ENCODE data around the gene PPP1R2. TPM values are rescaled to one million over a fixed set of nuclear protein-coding genes. Genes with fewer than 3 reads are reported as not detected.

Gene PPP1R2
- total and polyA plus RNA-seq, 2 of the 13 experiments (the other 11 are each of a cell fraction or from before 2014, with no cell fraction given) = 36.5 to 86.5 TPM

DNA sequence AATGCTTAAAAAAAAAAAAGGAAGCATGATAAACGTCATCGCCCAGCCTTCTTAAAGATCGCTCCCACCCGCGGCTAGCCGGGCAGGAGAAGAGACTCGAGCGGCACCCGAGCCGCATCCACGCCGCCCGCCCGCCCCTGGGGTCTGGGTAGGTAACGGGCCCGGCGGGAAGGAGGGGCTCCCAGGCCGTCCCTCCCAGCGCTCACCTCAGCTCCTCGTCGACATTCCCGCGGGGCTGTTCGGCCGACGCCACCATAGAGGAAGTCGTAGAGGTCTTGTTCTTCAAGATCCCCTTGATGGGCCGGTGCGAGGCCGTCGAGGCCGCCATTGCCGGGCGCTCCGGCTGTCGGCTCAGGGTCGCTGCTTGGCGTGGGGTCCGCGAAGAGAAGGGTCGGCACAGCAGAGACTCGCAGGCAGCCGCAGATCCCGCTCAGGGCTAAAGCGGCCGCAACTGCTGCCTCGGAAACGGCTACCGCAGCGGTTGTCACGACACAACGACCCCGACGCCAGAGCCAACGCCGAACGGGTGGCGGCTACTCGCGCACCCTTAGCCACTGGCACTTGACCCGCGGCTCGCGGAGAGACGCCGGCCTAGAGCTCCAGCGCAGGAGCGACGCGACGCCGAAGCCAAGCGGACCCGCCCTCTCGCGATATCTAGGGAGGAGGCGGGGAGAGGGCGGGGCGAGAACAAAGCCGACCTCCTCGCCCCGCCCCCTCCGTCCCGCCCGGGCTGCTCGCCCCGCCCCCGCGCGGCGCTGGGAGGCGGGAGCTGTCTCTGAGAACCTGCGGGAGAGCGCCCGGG is at the start of gene PPP1R2 (continued):
- no peak for TF ChIP-seq ZNF281 (CRISPR knock-in tag; IDR thresholded peaks at IDR 0.05; ENCODE audit: borderline replicate concordance)
- peak; percentile 74; the same call in 1 of the 2 replicates for TF ChIP-seq RXRA (CRISPR knock-in tag; IDR thresholded peaks at IDR 0.05)
- no peak for TF ChIP-seq ZNF850 (CRISPR knock-in tag; conservative IDR thresholded peaks at IDR 0.05)
- no peak for TF ChIP-seq ZNF136 (CRISPR knock-in tag; IDR thresholded peaks at IDR 0.05; ENCODE audit: low read depth)
- no peak; the same call in 1 of the 2 replicates for TF ChIP-seq ZBTB20 (CRISPR knock-in tag; IDR thresholded peaks at IDR 0.05; ENCODE audit: borderline replicate concordance, low read depth)
- no peak for TF ChIP-seq FOXP1 (IDR thresholded peaks at IDR 0.05)
- TF ChIP-seq FOXP1 (CRISPR knock-in tag; IDR thresholded peaks at IDR 0.05) = no peak
- no peak for TF ChIP-seq U2AF2 (IDR thresholded peaks at IDR 0.05; ENCODE audit: low read depth, low read length)
- TF ChIP-seq ATF5 (CRISPR knock-in tag; IDR thresholded peaks at IDR 0.05; ENCODE audit: low read depth) = no peak
- no peak for TF ChIP-seq ZNF180 (CRISPR knock-in tag; IDR thresholded peaks at IDR 0.05; ENCODE audit: borderline replicate concordance, low read depth)
- no peak for TF ChIP-seq TOE1 (CRISPR knock-in tag; IDR thresholded peaks at IDR 0.05)
- TF ChIP-seq PITX1 (CRISPR knock-in tag; IDR thresholded peaks at IDR 0.05) = no peak
- no peak for TF ChIP-seq CEBPG (CRISPR knock-in tag; IDR thresholded peaks at IDR 0.05)
- 0 out of 2 replicates have a peak, but pooled peaks have one; percentile 72 for TF ChIP-seq ZNF563 (CRISPR knock-in tag; IDR thresholded peaks at IDR 0.05)
- TF ChIP-seq, protein P1, sequence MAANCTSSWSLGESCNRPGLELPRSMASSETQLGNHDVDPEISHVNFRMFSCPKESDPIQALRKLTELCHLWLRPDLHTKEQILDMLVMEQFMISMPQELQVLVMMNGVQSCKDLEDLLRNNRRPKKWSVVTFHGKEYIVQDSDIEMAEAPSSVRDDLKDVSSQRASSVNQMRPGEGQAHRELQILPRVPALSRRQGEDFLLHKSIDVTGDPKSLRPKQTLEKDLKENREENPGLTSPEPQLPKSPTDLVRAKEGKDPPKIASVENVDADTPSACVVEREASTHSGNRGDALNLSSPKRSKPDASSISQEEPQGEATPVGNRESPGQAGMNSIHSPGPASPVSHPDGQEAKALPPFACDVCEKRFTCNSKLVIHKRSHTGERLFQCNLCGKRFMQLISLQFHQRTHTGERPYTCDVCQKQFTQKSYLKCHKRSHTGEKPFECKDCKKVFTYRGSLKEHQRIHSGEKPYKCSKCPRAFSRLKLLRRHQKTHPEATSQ (CRISPR knock-in tag; IDR thresholded peaks at IDR 0.05; ENCODE audit: borderline replicate concordance) = no peak
- no peak for TF ChIP-seq SUZ12 (IDR thresholded peaks at IDR 0.05; ENCODE audit: low read depth, low read length)
- TF ChIP-seq SNAPC2 (CRISPR knock-in tag; IDR thresholded peaks at IDR 0.05) = no peak
- no peak for TF ChIP-seq ZNF207 (IDR thresholded peaks at IDR 0.05; ENCODE audit: borderline replicate concordance)
- TF ChIP-seq ZNF770 (CRISPR knock-in tag; IDR thresholded peaks at IDR 0.05) = no peak; the same call in 1 of the 2 replicates
- TF ChIP-seq BCLAF1 (IDR thresholded peaks at IDR 0.05) = no peak
